Epithelial cell of proximal tubule (primary cell): ENCODE measurements around the gene CLDN4. TPM values are rescaled to one million over a fixed set of nuclear protein-coding genes. Genes with fewer than 3 reads are reported as not detected.
"Not testable (repeated sequence)": the region's sequence is repeated elsewhere in the genome, so short reads cannot be mapped to it uniquely, and the experiment has no call there.

Experiments
- DNase-seq: peaks from one replicate; pipeline ENCODE4 v3.0.0-alpha.2; 2011; ENCODE audit warnings: low read depth
- H3K4me3 ChIP-seq: 2 replicates; pipeline ENCODE4 v1.5.1; 2011; ENCODE audit warnings: low read depth, mild to moderate bottlenecking, low read length
- total RNA-seq: library from RNA; depleted of rRNA; stranded (reverse); fragments of >200 nt; gene quantifications from 2 replicates; pipeline ENCODE4 v1.2.3, GENCODE V29; 2015
- TF ChIP-seq, protein P1 (sequence below): conservative IDR thresholded peaks from 2 replicates; pipeline ENCODE4 v1.5.1; 2012; ENCODE audit warnings: low read depth, mild to moderate bottlenecking, low read length

Gene CLDN4
- total RNA-seq, 1 donor from 2014 or later = 503 TPM

GRCh38 chr7:73831834-73832651 lies 1.2 kb downstream of the CLDN4 start:
- TF ChIP-seq, protein P1, sequence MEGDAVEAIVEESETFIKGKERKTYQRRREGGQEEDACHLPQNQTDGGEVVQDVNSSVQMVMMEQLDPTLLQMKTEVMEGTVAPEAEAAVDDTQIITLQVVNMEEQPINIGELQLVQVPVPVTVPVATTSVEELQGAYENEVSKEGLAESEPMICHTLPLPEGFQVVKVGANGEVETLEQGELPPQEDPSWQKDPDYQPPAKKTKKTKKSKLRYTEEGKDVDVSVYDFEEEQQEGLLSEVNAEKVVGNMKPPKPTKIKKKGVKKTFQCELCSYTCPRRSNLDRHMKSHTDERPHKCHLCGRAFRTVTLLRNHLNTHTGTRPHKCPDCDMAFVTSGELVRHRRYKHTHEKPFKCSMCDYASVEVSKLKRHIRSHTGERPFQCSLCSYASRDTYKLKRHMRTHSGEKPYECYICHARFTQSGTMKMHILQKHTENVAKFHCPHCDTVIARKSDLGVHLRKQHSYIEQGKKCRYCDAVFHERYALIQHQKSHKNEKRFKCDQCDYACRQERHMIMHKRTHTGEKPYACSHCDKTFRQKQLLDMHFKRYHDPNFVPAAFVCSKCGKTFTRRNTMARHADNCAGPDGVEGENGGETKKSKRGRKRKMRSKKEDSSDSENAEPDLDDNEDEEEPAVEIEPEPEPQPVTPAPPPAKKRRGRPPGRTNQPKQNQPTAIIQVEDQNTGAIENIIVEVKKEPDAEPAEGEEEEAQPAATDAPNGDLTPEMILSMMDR = no peak
- peak overlapping the region; percentile 70 for H3K4me3 ChIP-seq
- DNase-seq = no peak

GRCh38 chr7:73832806-73833205 lies 2.0 kb downstream of the CLDN4 start:
- H3K4me3 ChIP-seq = peak overlapping the region; percentile 70
- TF ChIP-seq, protein P1 = no peak
- DNase-seq = no peak

DNA sequence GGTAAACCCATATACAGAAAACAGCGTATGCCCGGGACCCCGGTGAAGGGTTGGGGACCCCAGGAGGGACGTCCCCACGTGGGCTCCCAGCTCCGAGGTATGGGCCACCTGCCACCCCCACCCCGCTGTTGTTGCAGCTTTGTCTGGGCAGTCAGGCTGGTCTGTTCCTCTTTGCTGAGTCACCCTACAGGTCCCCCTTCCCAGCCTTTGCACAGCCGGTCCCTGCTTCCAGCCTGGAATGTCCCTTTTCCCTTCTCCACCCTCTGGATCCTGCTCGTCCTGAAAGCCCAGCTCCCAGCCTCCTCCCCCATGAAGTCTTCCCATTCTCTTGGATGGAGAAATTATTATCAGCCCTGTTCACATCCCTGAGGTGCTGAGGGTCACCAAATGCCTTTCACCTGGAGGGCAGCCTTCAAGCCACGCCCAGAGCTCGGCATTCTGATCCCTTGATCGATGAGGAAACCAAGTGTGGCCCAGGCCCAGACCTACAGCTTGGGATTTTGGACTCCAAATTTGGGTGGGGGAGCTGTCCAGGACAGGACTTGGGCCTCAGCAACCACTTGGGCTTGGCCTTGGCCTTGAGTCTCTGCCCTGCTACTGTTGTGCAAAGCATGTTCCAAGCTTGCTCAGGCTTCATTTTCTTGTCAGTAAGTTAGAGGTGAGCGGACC lies 2.6 kb downstream of the CLDN4 start:
- TF ChIP-seq, protein P1 = no peak
- no peak for DNase-seq
- peak overlapping the region; percentile 70 for H3K4me3 ChIP-seq

- TF ChIP-seq, protein P1 = no peak
- no peak overlapping the region for H3K4me3 ChIP-seq
- DNase-seq = no peak
Measured at GRCh38 chr7:73834626-73835191, 3.9 kb downstream of the CLDN4 start.

DNA sequence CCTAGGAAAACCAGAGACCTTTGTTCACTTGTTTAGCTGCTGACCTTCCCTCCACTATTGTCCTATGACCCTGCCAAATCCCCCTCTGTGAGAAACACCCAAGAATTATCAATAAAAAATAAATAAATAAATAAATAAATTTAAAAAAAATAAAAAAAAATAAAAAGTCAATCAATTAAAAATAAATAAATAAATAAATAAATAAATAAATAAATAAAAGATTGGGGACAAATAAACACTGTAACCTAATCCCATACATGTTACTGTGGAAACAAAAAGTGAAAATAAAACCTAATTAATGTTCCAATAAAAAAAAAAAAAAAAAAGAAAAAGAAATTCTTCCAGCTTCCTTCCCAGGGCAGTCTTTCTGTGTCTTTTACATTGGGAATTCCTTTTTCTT lies 6.4 kb downstream of the CLDN4 start:
- not testable (repeated sequence) for H3K4me3 ChIP-seq, DNase-seq

DNA sequence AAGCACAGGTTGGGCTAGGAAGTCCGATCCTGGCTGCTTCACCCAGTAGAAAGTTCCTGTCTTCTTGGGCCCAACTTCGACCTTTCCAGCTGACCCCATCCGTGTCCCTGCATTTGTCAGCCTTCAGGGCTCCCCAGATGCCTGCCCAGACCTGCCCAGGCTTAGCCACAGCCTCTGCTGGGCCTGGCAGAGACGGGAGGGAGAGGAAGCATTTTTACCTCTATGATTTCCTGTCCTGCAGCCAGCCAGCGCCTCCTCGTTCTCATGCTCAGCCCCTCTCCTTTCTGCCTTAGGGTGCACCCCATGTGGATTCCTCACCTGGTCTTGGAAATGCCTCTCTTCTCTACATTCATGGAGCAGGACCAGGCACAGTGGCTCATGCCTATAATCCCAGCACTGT lies 7.8 kb downstream of the CLDN4 start:
- no peak overlapping the region for H3K4me3 ChIP-seq
- TF ChIP-seq, protein P1 = no peak
- no peak for DNase-seq

GRCh38 chr7:73839290-73839689 lies 8.5 kb downstream of the CLDN4 start:
- no peak for DNase-seq
- TF ChIP-seq, protein P1 = no peak

More at GRCh38 chr7:73839290-73839689, 8.5 kb downstream of the CLDN4 start:
- no peak overlapping the region for H3K4me3 ChIP-seq
